HG03342 (cell line): Measurements from ENCODE around the gene NOL4L.

Experiments
- ATAC-seq: cut with Tn5 transposase; IDR thresholded peaks from one replicate; pipeline ENCODE4 v1.9.1; 2021; ENCODE audit warnings: mild to moderate bottlenecking, moderate library complexity; ENCODE audit not compliant: unreplicated experiment

The NOL4L gene

DNA sequence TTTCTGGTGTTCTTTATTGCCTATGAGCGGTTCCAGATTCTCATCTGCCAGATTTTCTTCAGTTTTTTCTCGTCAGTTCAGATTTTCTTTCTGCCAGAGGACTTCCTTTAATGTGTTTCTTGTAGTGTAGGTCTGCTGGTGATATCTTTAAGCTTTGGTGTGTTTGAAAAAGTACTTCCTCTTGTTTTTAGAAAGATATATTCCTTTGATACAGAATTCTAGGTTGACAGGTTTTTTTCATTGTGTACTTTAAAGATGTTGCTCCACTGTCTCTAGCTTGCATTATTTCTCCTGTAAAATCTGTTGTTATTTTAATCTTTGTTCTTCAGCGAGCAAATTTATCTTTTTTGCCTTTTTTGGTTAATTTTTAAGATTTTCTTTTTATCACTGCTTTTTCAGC, 190.1 kb downstream of the NOL4L start:
- no peak for ATAC-seq
